Uterus (tissue), 4 donors: ENCODE results near the gene DROSHA. TPM values are rescaled to one million over a fixed set of nuclear protein-coding genes. Genes with fewer than 3 reads are reported as not detected.

Source experiments
- DNase-seq, 2 donors: peaks; one replicate each; pipeline ENCODE4 v3.0.0-alpha.2; 2019 to 2020
- H3K27ac ChIP-seq, 2 donors: fragments of 200-600 bp; sonication (generic); 1 replicate in 1 of 2; 2 replicates in 1 of 2; pipeline ENCODE4 v1.5.1; 2016 to 2018
- H3K27me3 ChIP-seq, 2 donors: fragments of 200-600 bp; sonication (generic); one replicate each; pipeline ENCODE4 v1.5.1; 2018 to 2019; ENCODE audit warnings: control low read depth in 1 of 2
- H3K36me3 ChIP-seq, 2 donors: fragments of 200-600 bp; sonication (generic); one replicate each; pipeline ENCODE4 v1.5.1; 2019; ENCODE audit warnings: control low read depth in 1 of 2
- H3K4me1 ChIP-seq, 2 donors: fragments of 200-600 bp; sonication (generic); one replicate each; pipeline ENCODE4 v1.5.1; 2018 to 2019; ENCODE audit warnings: control low read depth in 1 of 2
- H3K4me3 ChIP-seq, 2 donors: fragments of 200-600 bp; sonication (generic); 1 replicate in 1 of 2; 2 replicates in 1 of 2; pipeline ENCODE4 v1.5.1; 2018 to 2019; ENCODE audit warnings: mild to moderate bottlenecking in 1 of 2
- H3K9me3 ChIP-seq, 2 donors: fragments of 200-600 bp; sonication (generic); one replicate each; pipeline ENCODE4 v1.5.1; 2019; ENCODE audit warnings: control low read depth in 1 of 2
- POLR2A ChIP-seq, 2 donors: fragments of 450-650 bp; IDR thresholded peaks; one replicate each; pipeline ENCODE4 v1.6.1; 2016; ENCODE audit warnings: antibody characterized with exemption in 2 of 2, mild to moderate bottlenecking in 1 of 2, moderate library complexity in 1 of 2
- intact Hi-C: fragments of 100-400 bp; cut with DNase I; formaldehyde crosslinking; loops from one replicate; pipeline ENCODE4 v1.15.1; 2023; ENCODE audit warnings: low total_unique reads
- total RNA-seq, 4 donors: library from RNA; depleted of rRNA in 3 of 4; stranded (reverse); fragments of >200 nt in 3 of 4; gene quantifications; one replicate each; pipeline versions ENCODE4 v1.1.0 to v1.2.4, GENCODE V29; 2014 to 2023
- TF ChIP-seq, protein P1 (sequence below), 4 experiments: fragments of 200-600 bp in 2 of 4; fragments of 450-650 bp in 2 of 4; sonication (generic) in 2 of 4; IDR thresholded peaks; one replicate each; pipeline ENCODE4 v1.5.1; 2016 to 2019; ENCODE audit warnings: antibody characterized with exemption in 4 of 4, mild to moderate bottlenecking in 2 of 4, moderate library complexity in 1 of 4
- donor health status: DM: yes; HTN: yes; CAD: no.

DROSHA gene
- total RNA-seq, 4 donors from 2014 or later, result 17.2 to 82.1 (median 40.5) TPM

- TF ChIP-seq, protein P1, sequence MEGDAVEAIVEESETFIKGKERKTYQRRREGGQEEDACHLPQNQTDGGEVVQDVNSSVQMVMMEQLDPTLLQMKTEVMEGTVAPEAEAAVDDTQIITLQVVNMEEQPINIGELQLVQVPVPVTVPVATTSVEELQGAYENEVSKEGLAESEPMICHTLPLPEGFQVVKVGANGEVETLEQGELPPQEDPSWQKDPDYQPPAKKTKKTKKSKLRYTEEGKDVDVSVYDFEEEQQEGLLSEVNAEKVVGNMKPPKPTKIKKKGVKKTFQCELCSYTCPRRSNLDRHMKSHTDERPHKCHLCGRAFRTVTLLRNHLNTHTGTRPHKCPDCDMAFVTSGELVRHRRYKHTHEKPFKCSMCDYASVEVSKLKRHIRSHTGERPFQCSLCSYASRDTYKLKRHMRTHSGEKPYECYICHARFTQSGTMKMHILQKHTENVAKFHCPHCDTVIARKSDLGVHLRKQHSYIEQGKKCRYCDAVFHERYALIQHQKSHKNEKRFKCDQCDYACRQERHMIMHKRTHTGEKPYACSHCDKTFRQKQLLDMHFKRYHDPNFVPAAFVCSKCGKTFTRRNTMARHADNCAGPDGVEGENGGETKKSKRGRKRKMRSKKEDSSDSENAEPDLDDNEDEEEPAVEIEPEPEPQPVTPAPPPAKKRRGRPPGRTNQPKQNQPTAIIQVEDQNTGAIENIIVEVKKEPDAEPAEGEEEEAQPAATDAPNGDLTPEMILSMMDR (IDR thresholded peaks at IDR 0.05), result no peak
- TF ChIP-seq POLR2A (IDR thresholded peaks at IDR 0.05), result no peak
- Histone ChIP-seq H3K36me3 (no peaks in the 10 kb centered on the region), H3K9me3 (no peaks in the 10 kb centered on the region), H3K27me3 (no peaks in the 10 kb centered on the region), H3K27ac (no peak overlapping the region), H3K4me1 (no peaks in the 10 kb centered on the region), H3K4me3 (no peak overlapping the region)
- intact Hi-C loops, result no loop called here
- no peak for DNase-seq
These were observed 150.6 kb downstream of the DROSHA start for GRCh38 chr5:31381299-31381698.

- no peak overlapping the region for H3K4me3 ChIP-seq
- no peak for TF ChIP-seq POLR2A (IDR thresholded peaks at IDR 0.05)
- TF ChIP-seq, protein P1 (IDR thresholded peaks at IDR 0.05), result no peak
- DNase-seq, result no peak
- no peaks in the 10 kb centered on the region for H3K27me3 ChIP-seq
- no peaks in the 10 kb centered on the region for H3K9me3 ChIP-seq
- H3K27ac ChIP-seq, result no peak overlapping the region
- no peaks in the 10 kb centered on the region for H3K36me3 ChIP-seq
- intact Hi-C loops, result no loop called here
- H3K4me1 ChIP-seq, result no peaks in the 10 kb centered on the region
These were observed 151.8 kb downstream of the DROSHA start for GRCh38 chr5:31380049-31380448.

GRCh38 chr5:31378838-31379237, 153.1 kb downstream of the DROSHA start:
- no peaks in the 10 kb centered on the region for H3K27me3 ChIP-seq
- H3K4me1 ChIP-seq, result no peaks in the 10 kb centered on the region
- H3K36me3 ChIP-seq, result no peaks in the 10 kb centered on the region
- intact Hi-C loops, result no loop called here
- DNase-seq, result no peak
- no peak overlapping the region for H3K27ac ChIP-seq
- TF ChIP-seq, protein P1 (IDR thresholded peaks at IDR 0.05), result no peak
- no peak for TF ChIP-seq POLR2A (IDR thresholded peaks at IDR 0.05)
- H3K9me3 ChIP-seq, result no peaks in the 10 kb centered on the region
- no peak overlapping the region for H3K4me3 ChIP-seq

DNA sequence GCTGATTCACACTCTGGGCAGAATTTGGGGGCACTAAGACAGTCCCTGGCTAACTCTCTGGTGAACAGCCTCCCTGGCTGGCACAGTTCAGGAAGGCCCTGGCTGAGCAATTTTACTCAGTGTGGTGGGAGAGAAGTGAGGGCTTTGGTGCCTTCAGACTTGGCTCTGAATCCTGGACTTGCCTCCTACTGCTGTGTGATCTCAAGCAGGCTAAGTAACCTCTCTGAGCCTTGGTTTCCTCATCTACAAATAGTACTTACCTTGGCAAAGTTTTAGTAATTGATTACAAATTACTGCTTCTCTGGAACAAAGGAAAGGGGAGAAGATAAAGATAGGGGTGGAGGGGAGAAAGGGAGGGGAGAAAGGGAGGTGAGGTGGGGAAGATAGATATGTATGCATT, 153.8 kb downstream of the DROSHA start:
- no peak for TF ChIP-seq POLR2A (IDR thresholded peaks at IDR 0.05)
- TF ChIP-seq, protein P1 (IDR thresholded peaks at IDR 0.05), result no peak
- DNase-seq, result no peak
- Histone ChIP-seq H3K27ac (no peak overlapping the region), H3K36me3 (no peaks in the 10 kb centered on the region), H3K4me1 (no peaks in the 10 kb centered on the region), H3K27me3 (no peaks in the 10 kb centered on the region), H3K4me3 (no peak overlapping the region), H3K9me3 (no peaks in the 10 kb centered on the region)
- intact Hi-C loops, result no loop called here

- intact Hi-C loops, result no loop called here
- DNase-seq, result no peak
- Histone ChIP-seq H3K9me3 (no peaks in the 10 kb centered on the region), H3K4me1 (no peaks in the 10 kb centered on the region), H3K4me3 (no peak overlapping the region), H3K27me3 (no peaks in the 10 kb centered on the region), H3K36me3 (no peaks in the 10 kb centered on the region), H3K27ac (no peak overlapping the region)
- no peak for TF ChIP-seq POLR2A (IDR thresholded peaks at IDR 0.05)
- TF ChIP-seq, protein P1 (IDR thresholded peaks at IDR 0.05), result no peak
These were observed 154.5 kb downstream of the DROSHA start for GRCh38 chr5:31377274-31377946.
